ENCODE measurements around the gene NDE1. TPM values are rescaled to one million over a fixed set of nuclear protein-coding genes. Genes with fewer than 3 reads are reported as not detected.
A peak's percentile ranks its signal among the peaks of the same experiment; 100 is the strongest.

Gene NDE1
- total and polyA plus RNA-seq, 11 donors, result 5.9 to 32.3 (median 17.3) TPM

GRCh38 chr16:15708096-15708495 is 58.1 kb downstream of the NDE1 start:
- Histone ChIP-seq H3K4me1 (peaks cover 0 to 4% (median 0%) of the 10 kb centered on the region in 12 donors), H3K36me3 (peaks cover 0 to 40% (median 15%) of the 10 kb centered on the region in 9 donors), H3K9me3 (no peaks in the 10 kb centered on the region), H3K27ac (peak overlapping the region in 1 of 12 donors; percentile 61), H3K4me3 (no peak overlapping the region), H3K27me3 (no peaks in the 10 kb centered on the region)
- no peak for TF ChIP-seq POLR2A (IDR thresholded peaks at IDR 0.05)
- no peak for TF ChIP-seq CTCF (IDR thresholded peaks at IDR 0.05)
- intact Hi-C loops (cut with DNase I), result loop anchor here in 3 of 10 donors (10.0 kb wide), 2 partner anchors 63 to 283 kb away; partner anchors contain the start of gene MARF1 (in 1 of the 3)
- DNase-seq (no peak), ATAC-seq (peak in 1 of 4 donors; percentile 19)
- WGBS, 4 donors, result 73 to 87% (median 77%) methylated on average over 12 of the region's 12 CpGs

GRCh38 chr16:15708997-15709396 is 59.0 kb downstream of the NDE1 start:
- Histone ChIP-seq H3K9me3 (no peaks in the 10 kb centered on the region), H3K4me1 (peaks cover 0 to 4% (median 0%) of the 10 kb centered on the region in 12 donors), H3K4me3 (no peak overlapping the region), H3K27me3 (no peaks in the 10 kb centered on the region), H3K36me3 (peaks cover 0 to 40% (median 15%) of the 10 kb centered on the region in 9 donors), H3K27ac (no peak overlapping the region)
- TF ChIP-seq POLR2A (IDR thresholded peaks at IDR 0.05) (no peak), CTCF (IDR thresholded peaks at IDR 0.05) (no peak)
- DNase-seq, result no peak
- 92 to 97% (median 93%) methylated on average over 7 of the region's 7 CpGs for WGBS, 4 donors
- no peak for ATAC-seq
- intact Hi-C loops (cut with DNase I), result loop anchor here in 3 of 10 donors (10.0 kb wide), 2 partner anchors 64 to 284 kb away; partner anchors contain the start of gene MARF1 (in 1 of the 3)

- TF ChIP-seq POLR2A (IDR thresholded peaks at IDR 0.05) (no peak), CTCF (IDR thresholded peaks at IDR 0.05) (no peak)
- Histone ChIP-seq H3K4me1 (no peaks in the 10 kb centered on the region), H3K27me3 (no peaks in the 10 kb centered on the region), H3K9me3 (no peaks in the 10 kb centered on the region), H3K4me3 (no peak overlapping the region), H3K27ac (no peak overlapping the region), H3K36me3 (peaks cover 0 to 64% (median 36%) of the 10 kb centered on the region in 9 donors)
- intact Hi-C loops (cut with DNase I), result no loop called here
- ATAC-seq (no peak), DNase-seq (no peak)
- 93 to 94% (median 93%) methylated on average over 29 of the region's 29 CpGs for WGBS, 4 donors
Observed at GRCh38 chr16:15714393-15715172, 64.5 kb downstream of the NDE1 start.

- H3K27me3 ChIP-seq, result no peaks in the 10 kb centered on the region
- TF ChIP-seq POLR2A (IDR thresholded peaks at IDR 0.05) (no peak), CTCF (IDR thresholded peaks at IDR 0.05) (no peak)
- 96 to 99% (median 98%) methylated on average over 5 of the region's 5 CpGs for WGBS, 4 donors
- H3K4me1 ChIP-seq, result no peaks in the 10 kb centered on the region
- no peaks in the 10 kb centered on the region for H3K9me3 ChIP-seq
- DNase-seq (no peak), ATAC-seq (no peak)
- intact Hi-C loops (cut with DNase I), result no loop called here
- H3K36me3 ChIP-seq, result peaks cover 0 to 65% (median 33%) of the 10 kb centered on the region in 9 donors
- no peak overlapping the region for H3K27ac ChIP-seq
- no peak overlapping the region for H3K4me3 ChIP-seq
Observed at GRCh38 chr16:15715221-15715620, 65.2 kb downstream of the NDE1 start.
